Bone marrow (tissue), 2 donors: ENCODE data around the gene RGS7.
"Not testable (repeated sequence)": the region's sequence is repeated elsewhere in the genome, so short reads cannot be mapped to it uniquely, and the experiment has no call there.

Source experiments
- DNase-seq, 2 donors: peaks; one replicate each; lab custom pipeline; 2025; lab: John Stamatoyannopoulos, UW

The RGS7 gene

GRCh38 chr1:241331328-241332036 is 25.5 kb downstream of the RGS7 start:
- no peak for DNase-seq

DNA sequence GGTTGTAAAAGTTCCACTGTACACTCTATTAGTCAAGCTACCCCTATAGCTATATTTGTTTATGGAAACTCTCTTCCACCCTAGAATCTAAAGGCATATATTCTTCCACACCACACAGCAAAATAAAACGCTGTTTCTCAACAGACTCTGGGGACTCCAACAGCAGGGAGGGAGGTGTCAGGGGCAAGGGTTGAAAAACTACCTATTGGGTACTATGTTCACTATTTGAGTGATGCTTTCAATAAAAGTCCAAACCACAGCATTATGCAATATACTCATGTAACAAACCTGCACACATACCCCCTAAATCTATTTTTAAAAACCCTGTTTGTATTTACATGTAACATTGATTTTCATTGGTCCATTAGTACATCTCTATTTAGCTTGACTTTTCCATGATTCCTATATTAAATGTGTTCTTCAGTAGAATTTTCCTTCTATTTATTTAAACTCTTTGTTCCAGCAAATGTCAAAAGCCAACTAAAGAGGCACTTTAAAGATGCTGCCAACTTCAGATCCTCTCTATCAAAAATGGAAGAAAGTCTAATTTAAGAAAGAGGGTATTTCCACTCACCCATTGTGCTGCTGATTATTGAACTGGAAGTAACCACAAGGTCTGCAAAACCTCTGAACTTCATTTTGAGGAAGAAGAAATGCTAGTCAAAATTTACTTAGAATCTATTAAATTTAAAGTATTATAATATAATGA is 26.2 kb downstream of the RGS7 start:
- DNase-seq, result no peak

GRCh38 chr1:241325456-241325855 is 31.5 kb downstream of the RGS7 start:
- no peak for DNase-seq

DNA sequence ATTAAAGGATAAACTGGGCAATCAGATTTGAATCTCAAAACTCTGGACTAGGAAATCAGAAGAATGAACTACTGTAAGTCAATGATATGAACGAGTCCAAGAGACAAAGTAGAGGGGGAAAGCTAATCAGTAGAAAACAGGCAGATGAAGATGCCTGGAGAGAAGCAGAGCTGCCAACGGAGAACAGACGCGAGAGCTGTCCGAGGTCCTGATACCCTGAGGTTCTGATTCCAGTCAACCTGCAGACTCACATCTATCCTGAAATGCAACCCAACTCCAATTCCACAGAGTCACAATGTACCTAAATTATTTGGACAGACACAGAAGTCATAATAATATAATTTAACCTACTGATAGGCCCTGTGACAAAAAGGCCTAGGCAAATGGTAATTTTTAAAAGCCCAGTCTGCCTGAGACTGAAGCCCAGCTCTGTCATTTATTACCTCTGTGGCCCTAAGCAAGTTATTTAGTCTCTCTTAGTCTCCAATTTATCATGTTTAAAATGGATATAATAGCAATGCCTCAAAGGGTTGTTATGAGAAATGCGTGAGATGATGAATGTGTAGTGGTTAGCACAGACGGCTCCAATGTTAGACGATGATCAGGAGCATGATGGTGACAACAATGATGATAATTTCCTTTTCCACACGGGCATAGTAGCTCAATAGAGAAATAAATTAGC is 33.4 kb downstream of the RGS7 start:
- no peak for DNase-seq

DNA sequence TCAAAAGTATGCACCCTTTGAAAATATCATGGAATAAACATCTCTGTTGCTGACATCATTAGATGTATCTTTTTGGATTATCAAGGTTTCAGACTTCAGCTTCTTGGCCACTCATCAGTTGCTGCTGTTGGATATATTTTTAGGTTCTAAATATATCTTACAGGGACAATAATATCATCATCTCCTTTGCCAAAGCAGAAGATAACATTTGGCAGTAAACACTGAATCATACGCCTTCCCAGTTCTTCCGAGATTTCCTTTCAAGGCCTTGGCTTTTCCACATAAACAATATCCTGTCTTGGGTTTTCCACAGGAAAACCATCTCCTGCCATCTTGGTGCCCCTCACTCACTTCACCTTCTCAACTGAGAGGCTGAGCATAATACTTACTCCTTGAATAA is 39.3 kb downstream of the RGS7 start:
- no peak for DNase-seq

DNA sequence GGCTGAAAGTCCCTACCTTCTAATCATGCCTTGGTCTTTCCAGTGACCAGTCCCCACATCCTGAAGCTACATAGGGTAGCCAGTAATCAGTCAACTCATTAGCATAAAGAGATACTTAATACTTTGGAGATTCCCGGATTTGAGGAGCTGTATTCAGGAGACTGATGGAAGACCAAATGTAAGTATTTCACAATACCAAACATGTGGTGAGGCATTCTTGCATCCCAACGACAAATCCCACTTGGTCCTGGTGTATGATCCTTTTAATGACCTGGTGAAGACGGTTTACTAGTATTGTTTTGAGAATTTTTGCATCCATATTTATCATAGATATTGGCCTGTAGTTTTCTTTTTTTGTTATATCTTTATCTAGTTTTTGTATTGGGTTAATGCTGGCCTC is 40.6 kb downstream of the RGS7 start:
- no peak for DNase-seq

DNA sequence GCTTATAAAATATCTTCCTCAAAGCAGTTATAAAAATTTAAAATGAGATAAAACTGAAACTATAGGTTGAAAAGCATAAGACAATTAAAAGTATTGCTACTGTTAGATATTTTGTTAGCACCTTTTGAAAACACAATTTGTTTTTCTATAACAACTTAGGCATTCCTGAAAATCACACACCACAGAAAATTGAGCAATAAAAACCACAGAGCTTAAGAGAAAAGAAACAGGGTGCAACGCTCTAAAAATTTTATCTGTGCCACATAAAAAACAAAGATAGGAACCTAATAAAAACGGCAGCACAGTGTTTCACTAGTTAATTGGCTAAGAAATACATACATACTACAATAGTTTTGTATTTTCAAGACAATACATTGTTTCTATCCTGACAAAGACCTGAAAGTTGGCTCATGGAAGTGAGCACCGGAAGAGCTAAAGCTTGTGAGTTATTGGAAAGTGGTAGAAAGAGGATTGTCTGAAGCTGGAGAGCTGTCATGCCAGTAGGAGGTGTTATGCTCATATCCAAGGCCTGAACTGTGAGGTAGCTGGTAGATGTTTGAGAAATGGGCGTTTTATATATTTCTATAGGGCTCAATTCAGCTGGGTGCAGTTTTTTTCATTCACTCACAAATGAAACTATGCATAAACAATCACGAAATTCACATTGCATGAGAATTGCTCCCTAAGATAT is 45.8 kb downstream of the RGS7 start:
- no peak for DNase-seq

DNA sequence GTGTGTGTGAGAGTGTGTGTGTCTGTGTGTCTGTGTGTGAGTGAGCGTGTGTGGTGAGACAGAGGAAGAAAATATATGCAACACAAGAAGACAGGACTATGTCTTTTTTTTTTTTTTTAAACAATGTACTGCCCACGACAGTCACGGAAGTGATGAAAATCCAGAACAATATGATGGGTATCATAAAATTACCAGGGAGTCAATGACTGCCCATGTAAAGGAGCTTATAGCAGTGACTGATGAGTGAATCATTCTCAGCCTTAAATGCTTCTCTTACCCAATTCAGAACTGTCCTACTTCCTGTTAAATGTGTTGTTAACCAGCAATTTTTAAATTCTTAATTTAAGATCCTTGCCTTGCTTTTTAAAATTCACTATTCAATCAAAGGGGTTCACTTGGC is 46.6 kb downstream of the RGS7 start:
- no peak for DNase-seq

DNA sequence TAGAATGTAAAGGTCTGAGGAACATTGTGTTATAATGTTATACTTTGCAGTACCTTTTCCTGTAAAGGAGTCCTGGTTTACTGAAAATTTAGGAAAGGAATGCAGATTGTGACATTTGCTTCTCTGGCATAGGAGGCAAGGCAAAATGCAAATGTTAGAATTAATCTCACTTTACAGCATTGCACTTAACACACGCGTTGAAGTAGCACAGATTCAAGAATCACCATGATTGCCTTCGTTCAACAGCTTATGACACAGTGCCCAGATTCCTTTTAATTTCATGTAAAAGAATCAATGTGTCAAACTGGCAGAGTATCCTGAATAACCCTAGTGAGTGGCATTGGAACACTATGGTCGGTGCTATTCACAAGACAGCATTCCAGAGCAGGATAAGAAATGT is 47.4 kb downstream of the RGS7 start:
- no peak for DNase-seq

DNA sequence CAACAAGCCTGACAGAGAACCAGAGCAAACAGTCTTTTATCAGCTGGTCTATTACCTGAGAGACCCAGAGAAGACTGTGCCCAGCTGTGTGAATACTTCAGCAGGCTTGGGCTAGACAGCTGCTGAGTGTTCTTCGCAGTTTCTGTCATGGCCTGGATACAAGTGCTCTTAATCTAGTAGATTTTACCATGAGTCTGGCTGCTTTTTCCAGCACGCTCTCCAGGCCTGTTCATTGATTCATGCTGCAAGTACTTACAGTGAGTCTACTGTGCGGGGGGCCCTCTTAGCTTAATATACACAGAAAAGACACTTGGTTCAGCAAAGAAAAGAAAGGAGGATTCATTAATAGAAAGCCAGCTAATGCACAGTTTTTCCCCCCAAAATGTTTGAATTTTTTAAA is 48.5 kb downstream of the RGS7 start:
- no peak for DNase-seq

GRCh38 chr1:241308011-241308410 is 49.0 kb downstream of the RGS7 start:
- no peak for DNase-seq

GRCh38 chr1:241306125-241306790 is 50.7 kb downstream of the RGS7 start:
- DNase-seq, result no peak

DNA sequence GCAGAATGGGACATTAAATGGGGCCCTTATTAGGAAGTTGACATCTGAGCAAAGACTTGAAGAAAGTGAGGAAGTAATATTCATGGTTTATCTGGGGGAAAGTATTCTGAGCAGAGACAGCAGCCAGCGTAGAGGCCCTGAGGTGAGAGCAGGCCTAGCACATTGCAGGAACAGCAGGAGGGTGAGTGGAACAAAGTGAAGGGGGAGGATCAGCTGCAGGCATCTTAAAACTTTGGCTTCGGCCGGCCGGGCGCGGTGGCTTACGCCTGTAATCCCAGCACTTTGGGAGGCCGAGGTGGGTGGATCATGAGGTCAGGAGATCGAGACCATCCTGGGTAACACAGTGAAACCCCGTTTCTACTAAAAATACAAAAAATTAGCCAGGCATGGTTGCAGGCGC is 55.0 kb downstream of the RGS7 start:
- not testable (repeated sequence) for DNase-seq

GRCh38 chr1:241299347-241299746 is 57.7 kb downstream of the RGS7 start:
- no peak for DNase-seq

DNA sequence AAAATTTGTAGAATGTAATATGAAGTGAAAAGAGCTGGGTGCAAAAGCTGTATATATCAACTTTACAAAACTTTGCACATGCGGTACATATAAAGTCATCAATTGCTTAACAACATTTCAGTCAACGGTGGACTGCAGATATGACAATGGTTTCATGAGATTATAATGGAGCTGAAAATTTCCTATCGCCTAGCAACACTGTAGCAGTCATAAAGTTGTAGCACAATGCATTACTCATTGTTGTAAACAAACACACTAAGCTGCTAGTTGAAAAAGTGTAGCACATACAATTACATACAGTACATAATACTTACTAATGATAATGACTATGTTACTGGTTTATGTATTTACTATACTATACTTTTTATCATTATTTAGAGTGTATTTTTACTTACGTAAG is 64.0 kb downstream of the RGS7 start:
- DNase-seq, result no peak

GRCh38 chr1:241291548-241291947 is 65.5 kb downstream of the RGS7 start:
- DNase-seq, result not testable (repeated sequence)

GRCh38 chr1:241286486-241286885 is 70.5 kb downstream of the RGS7 start:
- no peak for DNase-seq

DNA sequence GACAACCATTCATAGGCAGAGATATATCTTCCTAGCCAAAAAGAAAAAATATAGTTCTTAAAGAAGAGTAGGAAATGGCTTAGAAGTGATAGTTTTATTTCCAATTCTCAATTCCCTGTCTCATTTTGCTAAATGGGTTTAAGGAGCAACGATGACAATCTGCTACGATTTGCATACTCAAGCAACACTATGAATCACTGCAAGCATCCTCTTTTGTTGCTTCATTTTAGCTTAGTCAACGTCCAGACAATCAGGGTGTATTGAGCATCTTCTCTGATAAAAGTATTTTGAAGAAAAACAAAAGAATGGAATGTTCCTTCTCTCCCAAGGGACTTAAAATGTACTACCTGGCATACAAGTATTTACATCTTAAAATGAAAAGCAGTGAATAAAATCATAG is 80.6 kb downstream of the RGS7 start:
- DNase-seq, result no peak

DNA sequence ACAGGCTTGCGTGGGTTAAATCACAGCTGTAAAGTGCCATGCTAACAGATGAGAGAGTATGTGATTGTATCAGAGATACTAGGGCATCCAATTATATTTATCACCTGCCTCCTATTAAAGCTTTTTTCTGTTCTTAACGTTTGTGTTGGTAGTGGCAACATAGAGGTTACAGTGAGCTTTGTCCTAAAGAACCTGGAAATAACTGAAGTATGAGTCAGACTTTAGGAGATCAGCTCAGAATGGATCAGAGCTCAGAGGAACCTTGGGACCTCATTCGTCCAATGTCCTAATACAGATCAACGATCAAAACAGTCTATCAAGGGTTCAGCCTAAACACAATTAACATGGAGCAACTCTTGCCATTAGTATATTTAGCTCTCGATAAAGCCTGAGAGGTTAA is 81.0 kb downstream of the RGS7 start:
- no peak for DNase-seq

DNA sequence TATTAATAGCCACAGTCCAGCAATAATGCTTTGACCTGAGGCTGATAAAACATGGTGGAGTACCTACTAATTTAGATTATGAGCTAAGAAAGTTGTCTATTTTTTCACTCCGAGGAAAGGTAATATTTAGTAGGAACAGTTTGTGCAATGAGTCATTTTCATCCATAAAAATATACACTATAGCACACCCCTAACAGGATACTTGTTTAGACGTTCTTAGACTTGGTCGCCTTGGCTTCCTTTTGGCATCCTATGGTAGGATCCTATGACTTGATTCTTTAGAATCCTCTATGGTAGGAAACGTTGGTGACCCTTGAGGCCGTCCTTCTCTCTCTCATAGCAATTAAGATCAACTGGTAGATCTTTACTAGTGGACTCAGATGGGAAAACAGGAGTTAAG is 81.8 kb downstream of the RGS7 start:
- no peak for DNase-seq

GRCh38 chr1:241274693-241275092 is 82.3 kb downstream of the RGS7 start:
- no peak for DNase-seq

- DNase-seq, result no peak
Observed at GRCh38 chr1:241272828-241273227, 84.2 kb downstream of the RGS7 start.
